Suprapubic skin (tissue), 4 donors: ENCODE results near the gene KRTAP12-2. TPM values are rescaled to one million over a fixed set of nuclear protein-coding genes. Genes with fewer than 3 reads are reported as not detected.

ENCODE experiments used
- DNase-seq, 2 donors: peaks; one replicate each; pipeline ENCODE4 v3.0.0-alpha.2; 2019; ENCODE audit warnings: low spot score in 2 of 2
- H3K27ac ChIP-seq: fragments of 200-600 bp; sonication (generic); one replicate; pipeline ENCODE4 v1.5.1; 2019
- H3K27me3 ChIP-seq: fragments of 200-600 bp; sonication (generic); one replicate; pipeline ENCODE4 v1.5.1; 2019
- H3K36me3 ChIP-seq: fragments of 200-600 bp; sonication (generic); one replicate; pipeline ENCODE4 v1.5.1; 2019
- H3K4me1 ChIP-seq: fragments of 200-600 bp; sonication (generic); one replicate; pipeline ENCODE4 v1.5.1; 2019
- H3K4me3 ChIP-seq: fragments of 200-600 bp; sonication (generic); one replicate; pipeline ENCODE4 v1.5.1; 2019; ENCODE audit warnings: mild to moderate bottlenecking
- H3K9me3 ChIP-seq: fragments of 200-600 bp; sonication (generic); one replicate; pipeline ENCODE4 v1.5.1; 2019
- EP300 ChIP-seq: sonication (generic); formaldehyde crosslinking; IDR thresholded peaks from one replicate; pipeline ENCODE4 v1.6.1; 2017; ENCODE audit warnings: antibody characterized with exemption
- POLR2A ChIP-seq, 2 donors: fragments of 450-650 bp; IDR thresholded peaks; one replicate each; pipeline ENCODE4 v1.6.1; 2017; ENCODE audit warnings: antibody characterized with exemption in 2 of 2, mild to moderate bottlenecking in 2 of 2, moderate library complexity in 2 of 2
- POLR2AphosphoS5 ChIP-seq, 3 donors: sonication (generic); formaldehyde crosslinking; IDR thresholded peaks; one replicate each; pipeline ENCODE4 v1.6.1; 2017; ENCODE audit warnings: antibody characterized with exemption in 3 of 3
- WGBS: methylation state at CpG from one replicate; pipeline ENCODE4 v1.1.5; 2018; 5-methylcytosine and 5-hydroxymethylcytosine counted together
- total RNA-seq, 4 donors: library from RNA; depleted of rRNA; stranded (reverse); fragments of >200 nt; gene quantifications; one replicate each; pipeline ENCODE4 v1.1.0, GENCODE V29; 2016
- TF ChIP-seq, protein P1 (sequence below), 2 donors: fragments of 200-600 bp in 1 of 2; fragments of 450-650 bp in 1 of 2; sonication (generic) in 1 of 2; IDR thresholded peaks; one replicate each; pipeline ENCODE4 v1.5.1; 2016 to 2019; ENCODE audit warnings: antibody characterized with exemption in 2 of 2, mild to moderate bottlenecking in 1 of 2, moderate library complexity in 1 of 2

Gene KRTAP12-2
- total RNA-seq, 4 donors from 2014 or later, result 5.6 to 29.3 (median 8.2) TPM; not detected in 1

DNA sequence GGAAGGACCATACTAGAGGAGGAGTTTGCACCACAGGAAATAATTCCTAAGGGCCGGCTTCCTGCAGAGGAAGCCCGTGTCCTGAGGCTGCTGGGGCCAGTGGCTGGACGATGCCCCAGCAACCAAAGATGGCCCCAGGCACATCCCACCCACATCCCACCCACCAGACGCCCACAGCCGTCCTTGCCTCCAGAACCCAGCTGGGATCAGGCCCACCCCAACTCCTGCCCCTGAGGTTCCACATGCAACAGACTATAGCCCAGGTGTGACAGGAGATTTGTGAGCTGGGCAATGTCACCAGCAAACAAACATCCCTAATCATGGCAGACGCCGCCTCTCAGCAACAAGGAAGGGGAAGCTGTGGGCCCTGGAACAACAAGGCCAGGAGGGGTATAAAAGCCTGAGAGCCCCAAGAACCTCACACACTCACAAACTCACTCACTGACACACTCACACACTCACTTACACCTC lies 40.0 kb downstream of the KRTAP12-2 start, which contains the start of gene KRTAP10-9:
KRTAP10-9 (plus strand) TSS at position 421 of the 471 bp plus-strand sequence. CDS start 79 bp downstream, outside the sequence.
- peaks cover 16% of the 10 kb centered on the region for H3K9me3 ChIP-seq
- DNase-seq, result no peak
- no peaks in the 10 kb centered on the region for H3K4me1 ChIP-seq
- H3K4me3 ChIP-seq, result no peak within 1 kb of the TSS
- peaks cover 21% of the 10 kb centered on the region for H3K27me3 ChIP-seq
- H3K36me3 ChIP-seq, result no peaks in the 10 kb centered on the region
- WGBS, result 70% methylated on average over 2 of the region's 7 CpGs
- H3K27ac ChIP-seq, result no peak within 1 kb of the TSS
- no peak for TF ChIP-seq EP300
- TF ChIP-seq, protein P1, sequence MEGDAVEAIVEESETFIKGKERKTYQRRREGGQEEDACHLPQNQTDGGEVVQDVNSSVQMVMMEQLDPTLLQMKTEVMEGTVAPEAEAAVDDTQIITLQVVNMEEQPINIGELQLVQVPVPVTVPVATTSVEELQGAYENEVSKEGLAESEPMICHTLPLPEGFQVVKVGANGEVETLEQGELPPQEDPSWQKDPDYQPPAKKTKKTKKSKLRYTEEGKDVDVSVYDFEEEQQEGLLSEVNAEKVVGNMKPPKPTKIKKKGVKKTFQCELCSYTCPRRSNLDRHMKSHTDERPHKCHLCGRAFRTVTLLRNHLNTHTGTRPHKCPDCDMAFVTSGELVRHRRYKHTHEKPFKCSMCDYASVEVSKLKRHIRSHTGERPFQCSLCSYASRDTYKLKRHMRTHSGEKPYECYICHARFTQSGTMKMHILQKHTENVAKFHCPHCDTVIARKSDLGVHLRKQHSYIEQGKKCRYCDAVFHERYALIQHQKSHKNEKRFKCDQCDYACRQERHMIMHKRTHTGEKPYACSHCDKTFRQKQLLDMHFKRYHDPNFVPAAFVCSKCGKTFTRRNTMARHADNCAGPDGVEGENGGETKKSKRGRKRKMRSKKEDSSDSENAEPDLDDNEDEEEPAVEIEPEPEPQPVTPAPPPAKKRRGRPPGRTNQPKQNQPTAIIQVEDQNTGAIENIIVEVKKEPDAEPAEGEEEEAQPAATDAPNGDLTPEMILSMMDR (IDR thresholded peaks at IDR 0.05), result no peak
- TF ChIP-seq POLR2A (IDR thresholded peaks at IDR 0.05), result no peak
- no peak for TF ChIP-seq POLR2AphosphoS5 (IDR thresholded peaks at IDR 0.05)

DNA sequence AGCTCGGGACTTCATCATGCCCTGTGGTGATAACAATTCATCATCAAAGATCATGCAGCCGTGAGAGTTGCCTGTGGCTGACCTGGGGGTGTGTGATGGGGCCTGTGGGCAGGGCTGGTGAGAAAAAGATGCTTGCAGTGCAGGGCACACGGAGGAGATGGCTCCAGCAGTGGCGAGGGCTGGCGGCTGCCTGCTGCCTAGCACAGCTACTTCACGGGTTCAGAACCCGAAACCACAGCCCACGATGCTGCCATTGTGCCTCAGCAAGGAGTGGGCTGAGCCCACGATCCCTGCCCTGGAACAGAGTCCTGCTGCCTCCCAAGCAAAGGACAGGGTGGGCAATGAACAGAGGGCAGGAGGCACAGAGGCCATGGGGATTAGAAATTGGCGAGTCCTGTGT lies 40.5 kb downstream of the KRTAP12-2 start:
- H3K27me3 ChIP-seq, result peaks cover 21% of the 10 kb centered on the region

DNA sequence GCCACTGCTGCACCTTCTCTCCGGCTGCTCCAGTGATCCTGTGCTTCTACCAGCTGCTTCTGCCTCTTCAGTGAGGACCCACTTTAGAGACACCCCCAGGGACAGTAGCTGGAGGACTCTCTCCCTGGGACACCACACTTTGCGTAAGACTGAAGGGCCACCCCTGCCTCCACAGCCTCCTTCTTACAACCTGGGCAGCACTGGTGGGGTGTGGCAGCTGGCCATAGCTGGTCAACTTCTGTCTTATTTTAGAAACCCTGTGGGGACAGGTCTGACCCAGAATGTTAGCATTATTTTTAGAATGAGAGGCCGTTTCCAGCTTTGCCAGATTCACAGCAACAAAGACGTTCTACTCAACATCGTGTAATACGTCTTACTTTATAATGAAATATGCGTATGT lies 41.0 kb downstream of the KRTAP12-2 start:
- DNase-seq, result no peak
- Histone ChIP-seq H3K4me1 (no peaks in the 10 kb centered on the region), H3K27me3 (peaks cover 21% of the 10 kb centered on the region), H3K36me3 (no peaks in the 10 kb centered on the region), H3K4me3 (no peak overlapping the region), H3K27ac (no peak overlapping the region), H3K9me3 (peaks cover 8% of the 10 kb centered on the region)
- WGBS, result 95% methylated on average over 7 of the region's 7 CpGs
- TF ChIP-seq, protein P1 (IDR thresholded peaks at IDR 0.05), result no peak

More for the DNA sequence above, 40.5 kb downstream of the KRTAP12-2 start:
- no peak overlapping the region for H3K4me3 ChIP-seq
- peaks cover 11% of the 10 kb centered on the region for H3K9me3 ChIP-seq
- 79% methylated on average over 10 of the region's 10 CpGs for WGBS
- TF ChIP-seq EP300 (no peak), POLR2A (IDR thresholded peaks at IDR 0.05) (no peak), POLR2AphosphoS5 (IDR thresholded peaks at IDR 0.05) (no peak)
- TF ChIP-seq, protein P1 (IDR thresholded peaks at IDR 0.05), result no peak
- no peaks in the 10 kb centered on the region for H3K4me1 ChIP-seq
- no peak overlapping the region for H3K27ac ChIP-seq
- DNase-seq, result no peak
- no peaks in the 10 kb centered on the region for H3K36me3 ChIP-seq

DNA sequence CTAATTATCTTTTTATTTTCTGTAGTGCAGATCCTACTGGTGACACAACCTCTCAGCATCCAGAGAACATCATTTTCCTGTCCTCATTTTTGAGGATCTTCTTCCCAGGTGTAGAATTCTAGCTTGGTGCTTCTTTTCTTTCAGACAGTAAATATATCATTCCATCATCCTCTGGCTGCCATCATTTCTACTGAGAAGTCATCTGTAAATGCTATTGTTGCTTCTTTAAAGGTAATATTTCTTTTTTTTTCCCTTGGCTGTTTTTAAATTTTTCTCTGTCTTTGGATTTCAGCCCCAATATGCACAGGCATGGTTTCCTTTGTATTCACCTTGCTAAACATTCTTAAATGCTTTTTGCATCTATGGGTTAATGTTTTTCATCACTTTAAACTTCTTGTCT lies 43.2 kb downstream of the KRTAP12-2 start:
- H3K4me3 ChIP-seq, result no peak overlapping the region
- H3K4me1 ChIP-seq, result no peaks in the 10 kb centered on the region
- DNase-seq, result no peak
- H3K27ac ChIP-seq, result no peak overlapping the region
- no peak for TF ChIP-seq POLR2A (IDR thresholded peaks at IDR 0.05)
- TF ChIP-seq POLR2AphosphoS5 (IDR thresholded peaks at IDR 0.05), result no peak
- TF ChIP-seq, protein P1 (IDR thresholded peaks at IDR 0.05), result no peak
- no peak for TF ChIP-seq EP300
- H3K27me3 ChIP-seq, result peaks cover 15% of the 10 kb centered on the region
- H3K9me3 ChIP-seq, result peaks cover 15% of the 10 kb centered on the region
- no peaks in the 10 kb centered on the region for H3K36me3 ChIP-seq

DNA sequence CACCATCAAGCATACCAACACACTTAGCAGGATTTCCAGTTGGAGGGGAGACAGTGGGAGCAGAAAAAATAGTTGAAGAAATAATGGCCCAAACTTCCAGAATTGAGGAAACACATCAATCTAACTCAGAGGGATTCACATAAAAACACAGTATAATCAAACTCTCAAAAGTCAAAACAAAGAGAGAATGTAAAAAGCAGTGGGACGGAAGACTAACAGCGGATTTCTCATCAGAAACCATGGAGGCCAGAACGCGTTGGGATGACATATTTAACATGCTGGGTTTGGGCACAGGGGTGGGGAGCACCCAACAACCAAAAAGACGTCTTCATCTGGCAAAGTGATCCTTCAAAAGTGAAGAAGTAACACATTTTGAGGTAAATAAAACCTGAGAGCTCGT lies 46.8 kb downstream of the KRTAP12-2 start:
- no peak for DNase-seq
- WGBS, result 88% methylated on average over 6 of the region's 6 CpGs
- H3K27ac ChIP-seq, result no peak overlapping the region
- no peak overlapping the region for H3K4me3 ChIP-seq
- H3K27me3 ChIP-seq, result peaks cover 15% of the 10 kb centered on the region
- TF ChIP-seq, protein P1 (IDR thresholded peaks at IDR 0.05), result no peak
- TF ChIP-seq POLR2A (IDR thresholded peaks at IDR 0.05) (no peak), EP300 (no peak), POLR2AphosphoS5 (IDR thresholded peaks at IDR 0.05) (no peak)
- no peaks in the 10 kb centered on the region for H3K4me1 ChIP-seq
- H3K36me3 ChIP-seq, result no peaks in the 10 kb centered on the region
- H3K9me3 ChIP-seq, result peaks cover 15% of the 10 kb centered on the region
